Kidney epithelial cell (primary cell): ENCODE measurements around the gene FAM120B. TPM values are rescaled to one million over a fixed set of nuclear protein-coding genes. Genes with fewer than 3 reads are reported as not detected.

Experiments used
- DNase-seq: peaks from one replicate; pipeline ENCODE4 v3.0.0-alpha.2; 2010; ENCODE audit warnings: low read depth
- H3K27me3 ChIP-seq: 2 replicates; pipeline ENCODE4 v1.6.0; 2011; ENCODE audit warnings: low read length; ENCODE audit not compliant: control insufficient read depth, insufficient read depth
- H3K36me3 ChIP-seq: 2 replicates; pipeline ENCODE4 v1.5.1; 2011; ENCODE audit warnings: low read length; ENCODE audit not compliant: control insufficient read depth, insufficient read depth
- H3K4me3 ChIP-seq: 2 replicates; pipeline ENCODE4 v1.5.1; 2011; ENCODE audit warnings: low read depth, mild to moderate bottlenecking, control low read depth, low read length
- total RNA-seq: library from RNA; depleted of rRNA; stranded (reverse); fragments of >200 nt; gene quantifications from 2 replicates; pipeline ENCODE4 v1.2.3, GENCODE V29; 2015
- TF ChIP-seq, protein P1 (sequence below): IDR thresholded peaks from 2 replicates; pipeline ENCODE4 v1.5.1; 2011; ENCODE audit warnings: mild to moderate bottlenecking, moderate library complexity, low read length, control low read depth, inconsistent platforms; ENCODE audit not compliant: insufficient read depth, poor library complexity, severe bottlenecking

The FAM120B gene
- total RNA-seq, 1 donor from 2014 or later: 12.4 TPM

DNA sequence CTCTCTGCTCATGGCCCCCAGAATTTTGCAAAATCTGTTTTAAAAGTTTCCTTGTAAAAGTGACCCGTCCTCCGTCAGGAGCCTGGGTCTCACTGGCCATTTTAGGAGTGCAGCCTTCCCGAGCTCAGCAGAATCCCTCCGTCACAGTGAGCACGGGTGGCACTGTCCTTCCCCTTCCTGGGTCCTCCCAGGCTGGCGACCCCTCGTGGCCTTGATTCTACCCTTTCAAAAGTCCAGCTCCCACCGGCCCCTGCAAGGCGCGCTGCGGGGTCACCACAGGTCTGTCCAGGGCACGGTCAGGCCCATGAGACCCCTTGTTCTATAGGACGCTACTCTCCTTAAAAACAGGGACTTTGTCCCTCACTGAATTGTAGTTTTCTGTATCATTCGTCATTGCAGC lies 133.9 kb downstream of the FAM120B start:
- no peak overlapping the region for H3K4me3 ChIP-seq
- no peaks in the 10 kb centered on the region for H3K36me3 ChIP-seq
- TF ChIP-seq, protein P1, sequence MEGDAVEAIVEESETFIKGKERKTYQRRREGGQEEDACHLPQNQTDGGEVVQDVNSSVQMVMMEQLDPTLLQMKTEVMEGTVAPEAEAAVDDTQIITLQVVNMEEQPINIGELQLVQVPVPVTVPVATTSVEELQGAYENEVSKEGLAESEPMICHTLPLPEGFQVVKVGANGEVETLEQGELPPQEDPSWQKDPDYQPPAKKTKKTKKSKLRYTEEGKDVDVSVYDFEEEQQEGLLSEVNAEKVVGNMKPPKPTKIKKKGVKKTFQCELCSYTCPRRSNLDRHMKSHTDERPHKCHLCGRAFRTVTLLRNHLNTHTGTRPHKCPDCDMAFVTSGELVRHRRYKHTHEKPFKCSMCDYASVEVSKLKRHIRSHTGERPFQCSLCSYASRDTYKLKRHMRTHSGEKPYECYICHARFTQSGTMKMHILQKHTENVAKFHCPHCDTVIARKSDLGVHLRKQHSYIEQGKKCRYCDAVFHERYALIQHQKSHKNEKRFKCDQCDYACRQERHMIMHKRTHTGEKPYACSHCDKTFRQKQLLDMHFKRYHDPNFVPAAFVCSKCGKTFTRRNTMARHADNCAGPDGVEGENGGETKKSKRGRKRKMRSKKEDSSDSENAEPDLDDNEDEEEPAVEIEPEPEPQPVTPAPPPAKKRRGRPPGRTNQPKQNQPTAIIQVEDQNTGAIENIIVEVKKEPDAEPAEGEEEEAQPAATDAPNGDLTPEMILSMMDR: no peak
- no peak for DNase-seq
- H3K27me3 ChIP-seq: no peaks in the 10 kb centered on the region

DNA sequence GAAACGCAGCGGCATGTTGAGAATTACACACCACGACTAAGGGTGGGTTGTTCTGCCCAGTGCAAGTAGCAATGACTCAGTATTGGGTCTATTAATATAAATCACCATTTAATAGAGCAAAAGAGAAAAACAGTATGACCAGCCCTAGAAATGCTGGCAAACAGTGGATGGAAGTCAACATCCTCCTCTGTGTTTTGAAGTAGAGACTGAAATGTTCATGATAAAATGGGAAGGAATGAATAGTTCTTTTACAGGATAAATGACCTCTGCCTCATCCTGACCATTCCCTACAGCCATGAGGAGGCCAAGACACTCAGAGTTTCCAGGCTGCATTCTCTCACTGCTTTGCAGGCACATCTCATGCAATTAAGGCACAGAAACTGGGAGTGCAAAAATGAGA lies 134.8 kb downstream of the FAM120B start:
- Histone ChIP-seq H3K27me3 (no peaks in the 10 kb centered on the region), H3K36me3 (no peaks in the 10 kb centered on the region), H3K4me3 (no peak overlapping the region)
- TF ChIP-seq, protein P1: no peak
- no peak for DNase-seq

DNA sequence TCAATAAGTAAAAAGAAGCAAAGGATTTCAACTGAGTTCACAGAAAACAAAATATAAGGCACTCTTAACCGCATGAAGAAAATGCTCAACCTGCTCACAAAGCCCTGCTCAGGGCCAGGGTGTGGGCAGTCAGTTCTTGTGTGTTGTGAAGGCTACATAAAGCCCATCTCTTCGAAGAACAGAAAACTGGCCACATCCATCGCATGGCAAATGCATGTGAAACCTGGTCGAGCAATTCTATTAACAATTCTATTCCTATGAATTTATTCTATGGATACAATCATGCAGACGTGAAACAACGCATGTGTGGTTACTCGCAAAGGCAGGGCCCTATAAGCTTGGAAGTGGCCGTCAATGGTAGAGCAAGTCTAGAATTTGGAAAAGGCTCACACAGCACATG lies 136.0 kb downstream of the FAM120B start:
- TF ChIP-seq, protein P1: no peak
- Histone ChIP-seq H3K27me3 (no peaks in the 10 kb centered on the region), H3K36me3 (no peaks in the 10 kb centered on the region), H3K4me3 (no peak overlapping the region)
- DNase-seq: no peak

DNA sequence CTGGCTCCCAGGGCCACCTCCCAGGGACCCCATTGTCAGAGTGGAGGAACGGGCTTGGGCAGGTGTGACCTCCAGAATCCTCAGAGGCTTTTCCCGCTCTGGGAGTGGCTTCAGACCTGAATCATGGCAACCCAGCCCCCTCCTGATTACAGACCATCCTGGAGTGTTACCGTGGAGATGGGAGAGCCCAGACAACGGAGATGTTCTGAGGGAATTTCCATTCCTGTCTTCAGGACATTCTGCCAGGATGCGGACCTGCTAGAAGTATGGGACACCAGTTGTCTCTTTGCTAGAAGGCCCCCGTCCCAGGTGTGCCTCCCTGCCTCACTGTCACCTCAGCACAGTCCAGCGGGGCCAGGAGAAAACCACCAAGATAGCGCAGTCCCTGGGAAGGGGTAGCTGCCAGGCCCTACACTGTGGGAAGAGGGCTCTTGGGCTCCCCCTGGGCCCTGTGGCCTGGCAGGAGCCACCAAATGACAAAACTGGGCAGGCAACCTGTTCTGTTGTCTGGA lies 136.6 kb downstream of the FAM120B start:
- Histone ChIP-seq H3K4me3 (no peak overlapping the region), H3K27me3 (no peaks in the 10 kb centered on the region), H3K36me3 (no peaks in the 10 kb centered on the region)
- DNase-seq: no peak
- TF ChIP-seq, protein P1: no peak

DNA sequence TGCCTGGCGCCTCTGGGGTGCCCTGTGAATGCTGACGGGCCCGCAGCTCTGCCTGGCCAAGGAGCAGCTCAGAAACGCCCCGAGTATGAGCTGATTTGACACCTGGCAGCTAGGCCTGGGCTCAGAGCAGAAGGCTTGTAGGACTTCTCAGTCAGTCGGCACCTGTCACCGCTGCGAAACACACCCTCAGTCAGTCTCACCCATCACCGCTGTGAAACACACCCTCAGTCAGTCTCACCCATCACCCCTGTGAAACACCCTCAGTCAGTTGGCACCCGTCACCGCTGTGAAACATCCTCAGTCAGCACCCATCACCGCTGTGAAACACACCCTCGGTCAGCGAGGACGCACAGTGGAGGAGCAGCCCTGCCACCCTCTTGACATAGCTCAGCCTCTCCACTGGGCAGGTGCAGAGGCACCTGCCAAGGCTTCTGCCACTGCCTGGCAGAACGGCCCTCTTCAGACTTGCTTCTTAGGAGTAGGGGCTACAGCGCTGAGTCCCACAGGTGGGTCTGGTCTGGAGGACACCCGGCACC lies 137.6 kb downstream of the FAM120B start:
- no peak for DNase-seq
- TF ChIP-seq, protein P1: no peak
- no peaks in the 10 kb centered on the region for H3K36me3 ChIP-seq
- no peak overlapping the region for H3K4me3 ChIP-seq
- no peaks in the 10 kb centered on the region for H3K27me3 ChIP-seq

DNA sequence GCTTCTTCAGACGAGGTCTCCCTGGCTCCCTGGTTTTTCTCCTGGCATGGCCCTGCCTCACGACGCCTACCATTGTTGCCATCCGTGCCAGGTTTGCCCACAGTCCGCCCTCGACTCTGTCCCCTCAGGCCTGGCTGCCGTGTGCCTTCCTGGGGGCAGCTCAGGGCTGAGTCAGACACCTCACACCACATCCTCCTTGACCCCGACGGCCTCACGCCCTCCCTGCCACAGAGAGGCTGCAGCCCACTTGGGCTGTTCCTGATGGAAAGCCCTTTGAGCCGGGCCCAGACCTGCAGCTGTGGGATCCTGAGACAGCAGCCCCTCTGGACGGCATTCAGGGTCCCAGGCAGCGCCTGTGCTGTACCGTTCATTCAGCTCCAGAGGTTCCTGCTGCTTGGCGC lies 138.3 kb downstream of the FAM120B start:
- no peaks in the 10 kb centered on the region for H3K27me3 ChIP-seq
- TF ChIP-seq, protein P1: no peak
- no peaks in the 10 kb centered on the region for H3K36me3 ChIP-seq
- no peak overlapping the region for H3K4me3 ChIP-seq
- DNase-seq: no peak
